ENCODE data around the gene GPR18. TPM values are rescaled to one million over a fixed set of nuclear protein-coding genes. Genes with fewer than 3 reads are reported as not detected.

Gene GPR18
- total and polyA plus RNA-seq, 9 of the 15 experiments (the other 6 are each of a cell fraction or from before 2014, with no cell fraction given): 0.75 TPM; not detected in 8

DNA sequence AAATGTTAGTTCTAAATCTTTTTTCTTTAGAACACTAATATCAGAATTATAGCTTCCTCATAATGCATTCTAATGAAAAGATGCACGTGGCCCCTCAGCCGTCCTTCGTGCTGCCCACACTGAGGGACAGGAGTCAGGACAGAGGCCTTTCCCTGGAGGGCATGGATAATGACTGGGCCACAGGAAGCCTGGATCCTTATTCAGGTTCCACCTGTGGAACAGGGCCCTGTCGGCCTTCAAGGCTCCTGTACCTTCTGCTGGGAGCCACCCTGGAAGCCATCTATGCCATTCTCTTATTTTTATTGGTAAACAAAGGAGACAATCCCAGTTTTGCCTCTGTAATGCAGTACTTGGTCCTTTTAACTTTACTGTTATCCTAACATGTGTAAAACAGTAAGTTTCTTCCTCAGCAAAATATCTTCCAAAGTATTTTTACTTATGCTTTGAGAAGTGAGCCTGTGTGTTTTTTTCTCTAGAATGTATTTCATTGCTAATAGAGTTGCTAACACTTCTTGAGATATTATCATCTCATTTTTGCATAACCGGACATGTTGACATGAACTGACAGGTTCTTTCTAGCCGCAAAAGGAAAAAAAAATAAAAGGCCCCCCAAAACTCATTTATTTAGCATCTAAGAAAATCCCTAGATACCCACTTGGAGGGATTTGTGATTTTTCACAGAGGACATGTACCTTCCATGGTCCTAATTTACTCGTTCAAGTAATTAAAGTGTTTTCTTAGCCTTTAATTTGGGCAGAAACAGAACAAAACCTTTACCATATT is 43.1 kb upstream of the GPR18 start:
- Histone ChIP-seq H3K4me1 (replicated peaks in 1 of 2; ENCODE audit: control insufficient read depth in 2 of 2, insufficient read depth in 2 of 2, low read length in 2 of 2) (peaks cover 3 to 7% of the 10 kb centered on the region in 2 experiments; a peak in 4 of 5 replicates), H3K36me3 (ENCODE audit: control insufficient read depth, insufficient read depth, low read length) (peaks cover 13% of the 10 kb centered on the region; the same call in 1 of the 3 replicates), H3K79me2 (ENCODE audit: control insufficient read depth, insufficient read depth, low read length) (peaks cover 17% of the 10 kb centered on the region), H2AFZ (ENCODE audit: low read depth, low read length) (no peak overlapping the region), H3K27me3 (ENCODE audit: control insufficient read depth in 2 of 2, insufficient read depth in 2 of 2, low read length in 2 of 2) (no peaks in the 10 kb centered on the region), H3K9me3 (replicated peaks; ENCODE audit: control insufficient read depth, insufficient read depth, low read depth, low read length) (no peaks in the 10 kb centered on the region), H3K9me1 (ENCODE audit: control insufficient read depth, insufficient read depth, low read length) (no peaks in the 10 kb centered on the region), H3K9ac (ENCODE audit: insufficient read depth in 1 of 2, low read depth in 2 of 2, low read length in 2 of 2) (no peak overlapping the region), H3K27ac (ENCODE audit: extremely low read depth, low read depth, low read length) (no peak overlapping the region), H3K4me2 (ENCODE audit: insufficient read depth, low read length) (no peak overlapping the region), H4K20me1 (replicated peaks; ENCODE audit: control insufficient read depth, insufficient read depth, low read length) (no peaks in the 10 kb centered on the region), H3K4me3 (no peak overlapping the region)
- no TSS peak for BruUV-seq (replicated peaks)
- 76% methylated on average over 7 of the region's 7 CpGs for WGBS (ENCODE audit: insufficient coverage, low coverage, missing lambda C conversion rate)
- FAIRE-seq (no peak), ATAC-seq (no peak), DNase-seq (ENCODE audit: extremely low read depth in 1 of 4, low spot score in 3 of 4) (no peak)
- ChIA-PET CTCF (ENCODE audit: low intra/inter-chr PET ratio) (no interaction called here), POLR2A (interaction anchor here (0.6 to 0.9 kb wide), 2 partner anchors 9 to 331 kb away, joined by 3 read pairs; no protein-coding TSS in a partner anchor)
- in situ Hi-C loops (cut with MboI) (no loop called here), intact Hi-C loops (cut with micrococcal nuclease) (no loop called here)
- no peak for TF ChIP-seq ZBED1 (IDR thresholded peaks at IDR 0.05)
- no peak for TF ChIP-seq ZNF717 (CRISPR knock-in tag; IDR thresholded peaks at IDR 0.05)

DNA sequence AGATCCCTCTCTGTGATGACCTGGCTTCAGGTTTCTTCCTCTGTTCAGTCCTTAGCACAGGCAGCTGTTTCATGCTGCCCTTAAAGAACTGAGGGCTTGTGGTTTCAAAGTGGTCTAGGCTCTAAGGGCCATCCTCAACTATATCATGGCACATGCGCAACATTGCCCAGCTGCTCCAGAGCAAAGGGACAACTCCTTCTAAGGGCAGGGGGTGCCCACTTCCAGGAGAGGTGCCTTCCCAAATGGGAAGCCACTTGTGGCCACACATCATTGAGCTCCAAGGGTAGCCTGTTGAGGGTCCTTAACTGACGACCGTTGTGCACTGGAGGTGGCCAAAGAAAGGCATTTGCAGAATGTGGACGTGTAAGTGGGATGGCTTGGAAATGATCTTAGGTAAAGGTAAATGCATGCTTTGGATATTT is 41.8 kb upstream of the GPR18 start:
- Histone ChIP-seq H3K9me1 (ENCODE audit: control insufficient read depth, insufficient read depth, low read length) (no peaks in the 10 kb centered on the region), H3K4me3 (no peak overlapping the region), H3K79me2 (ENCODE audit: control insufficient read depth, insufficient read depth, low read length) (peaks cover 14% of the 10 kb centered on the region), H3K9me3 (replicated peaks; ENCODE audit: control insufficient read depth, insufficient read depth, low read depth, low read length) (no peaks in the 10 kb centered on the region), H3K4me2 (ENCODE audit: insufficient read depth, low read length) (no peak overlapping the region), H3K36me3 (ENCODE audit: control insufficient read depth, insufficient read depth, low read length) (peaks cover 20% of the 10 kb centered on the region), H3K4me1 (replicated peaks in 1 of 2; ENCODE audit: control insufficient read depth in 2 of 2, insufficient read depth in 2 of 2, low read length in 2 of 2) (peaks cover 3 to 7% of the 10 kb centered on the region in 2 experiments; a peak in 3 of 5 replicates), H3K9ac (ENCODE audit: insufficient read depth in 1 of 2, low read depth in 2 of 2, low read length in 2 of 2) (no peak overlapping the region), H2AFZ (ENCODE audit: low read depth, low read length) (no peak overlapping the region), H4K20me1 (replicated peaks; ENCODE audit: control insufficient read depth, insufficient read depth, low read length) (no peaks in the 10 kb centered on the region), H3K27me3 (ENCODE audit: control insufficient read depth in 2 of 2, insufficient read depth in 2 of 2, low read length in 2 of 2) (no peaks in the 10 kb centered on the region), H3K27ac (ENCODE audit: extremely low read depth, low read depth, low read length) (no peak overlapping the region)
- FAIRE-seq (no peak), ATAC-seq (no peak), DNase-seq (ENCODE audit: extremely low read depth in 1 of 4, low spot score in 3 of 4) (no peak)
- CTCF ChIA-PET (ENCODE audit: low intra/inter-chr PET ratio): no interaction called here
- BruUV-seq (replicated peaks): no TSS peak
- intact Hi-C loops (cut with micrococcal nuclease) (no loop called here), in situ Hi-C loops (cut with MboI) (no loop called here)
- 91% methylated on average over 4 of the region's 4 CpGs for WGBS (ENCODE audit: insufficient coverage, low coverage, missing lambda C conversion rate)
- POLR2A ChIA-PET: no interaction called here
- TF ChIP-seq BCOR (IDR thresholded peaks at IDR 0.05) (no peak), NFXL1 (CRISPR knock-in tag; IDR thresholded peaks at IDR 0.05) (no peak), NFYB (IDR thresholded peaks at IDR 0.05; ENCODE audit: extremely low read depth, insufficient read length) (no peak), XRCC4 (IDR thresholded peaks at IDR 0.05; ENCODE audit: extremely low read depth, insufficient read depth, insufficient read length) (no peak), TAF9B (IDR thresholded peaks at IDR 0.05; ENCODE audit: partially characterized antibody) (no peak), RFX1 (IDR thresholded peaks at IDR 0.05) (no peak), TBL1XR1 (IDR thresholded peaks at IDR 0.05; ENCODE audit: low read length in 2 of 2) (no peak), SP2 (IDR thresholded peaks at IDR 0.05; ENCODE audit: extremely low read depth, low read depth, low read length, poor library complexity, severe bottlenecking) (no peak)
- TF ChIP-seq, protein P1, sequence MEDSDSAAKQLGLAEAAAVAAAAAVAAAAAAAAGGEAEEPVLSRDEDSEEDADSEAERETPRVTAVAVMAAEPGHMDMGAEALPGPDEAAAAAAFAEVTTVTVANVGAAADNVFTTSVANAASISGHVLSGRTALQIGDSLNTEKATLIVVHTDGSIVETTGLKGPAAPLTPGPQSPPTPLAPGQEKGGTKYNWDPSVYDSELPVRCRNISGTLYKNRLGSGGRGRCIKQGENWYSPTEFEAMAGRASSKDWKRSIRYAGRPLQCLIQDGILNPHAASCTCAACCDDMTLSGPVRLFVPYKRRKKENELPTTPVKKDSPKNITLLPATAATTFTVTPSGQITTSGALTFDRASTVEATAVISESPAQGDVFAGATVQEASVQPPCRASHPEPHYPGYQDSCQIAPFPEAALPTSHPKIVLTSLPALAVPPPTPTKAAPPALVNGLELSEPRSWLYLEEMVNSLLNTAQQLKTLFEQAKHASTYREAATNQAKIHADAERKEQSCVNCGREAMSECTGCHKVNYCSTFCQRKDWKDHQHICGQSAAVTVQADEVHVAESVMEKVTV (CRISPR knock-in tag; IDR thresholded peaks at IDR 0.05): no peak
- TF ChIP-seq, protein P2, sequence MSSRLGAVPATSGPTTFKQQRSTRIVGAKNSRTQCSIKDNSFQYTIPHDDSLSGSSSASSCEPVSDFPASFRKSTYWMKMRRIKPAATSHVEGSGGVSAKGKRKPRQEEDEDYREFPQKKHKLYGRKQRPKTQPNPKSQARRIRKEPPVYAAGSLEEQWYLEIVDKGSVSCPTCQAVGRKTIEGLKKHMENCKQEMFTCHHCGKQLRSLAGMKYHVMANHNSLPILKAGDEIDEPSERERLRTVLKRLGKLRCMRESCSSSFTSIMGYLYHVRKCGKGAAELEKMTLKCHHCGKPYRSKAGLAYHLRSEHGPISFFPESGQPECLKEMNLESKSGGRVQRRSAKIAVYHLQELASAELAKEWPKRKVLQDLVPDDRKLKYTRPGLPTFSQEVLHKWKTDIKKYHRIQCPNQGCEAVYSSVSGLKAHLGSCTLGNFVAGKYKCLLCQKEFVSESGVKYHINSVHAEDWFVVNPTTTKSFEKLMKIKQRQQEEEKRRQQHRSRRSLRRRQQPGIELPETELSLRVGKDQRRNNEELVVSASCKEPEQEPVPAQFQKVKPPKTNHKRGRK (tag; IDR thresholded peaks at IDR 0.05): no peak
